ENCODE measurements around the gene FOXP1.

FOXP1 gene

DNA sequence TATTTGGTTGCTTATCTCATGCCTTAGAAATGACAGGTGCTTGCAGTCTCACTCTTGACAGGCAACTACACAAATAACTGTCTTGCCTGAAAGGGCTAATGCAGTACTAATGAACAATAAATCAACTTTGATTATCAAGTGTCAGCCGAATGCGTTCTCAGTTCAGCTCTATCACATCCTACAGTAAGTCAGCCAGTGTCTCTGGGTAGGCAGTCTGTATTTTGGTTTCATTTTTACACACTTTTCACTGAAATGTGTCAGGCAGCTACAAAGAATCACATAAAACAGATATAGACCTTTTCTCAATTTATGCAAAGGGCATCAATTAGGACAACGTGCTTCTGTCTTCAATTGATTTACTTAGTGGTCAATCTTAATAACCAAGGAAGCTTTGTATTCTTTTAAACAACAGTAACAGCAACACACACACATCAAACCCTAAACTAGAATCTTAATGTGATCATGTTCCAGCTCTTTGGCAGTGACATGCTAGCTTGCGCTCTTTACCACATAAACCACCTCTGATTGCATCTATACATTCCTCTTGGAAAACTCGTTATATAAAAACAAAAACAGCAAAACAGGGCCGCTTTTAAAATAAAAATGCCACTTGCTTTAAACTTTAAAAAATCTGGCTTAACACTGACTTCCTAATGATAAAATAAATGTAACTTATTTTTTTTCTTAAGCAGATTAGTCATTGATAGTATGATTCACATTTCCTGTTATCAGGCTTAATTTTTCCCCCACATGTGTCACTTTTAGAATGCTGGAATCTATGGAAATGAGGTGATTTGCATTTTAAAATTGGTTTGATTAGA lies 520.4 kb downstream of the FOXP1 start:
- DNase-seq = peak in 1 of 2 donors; percentile 52

DNA sequence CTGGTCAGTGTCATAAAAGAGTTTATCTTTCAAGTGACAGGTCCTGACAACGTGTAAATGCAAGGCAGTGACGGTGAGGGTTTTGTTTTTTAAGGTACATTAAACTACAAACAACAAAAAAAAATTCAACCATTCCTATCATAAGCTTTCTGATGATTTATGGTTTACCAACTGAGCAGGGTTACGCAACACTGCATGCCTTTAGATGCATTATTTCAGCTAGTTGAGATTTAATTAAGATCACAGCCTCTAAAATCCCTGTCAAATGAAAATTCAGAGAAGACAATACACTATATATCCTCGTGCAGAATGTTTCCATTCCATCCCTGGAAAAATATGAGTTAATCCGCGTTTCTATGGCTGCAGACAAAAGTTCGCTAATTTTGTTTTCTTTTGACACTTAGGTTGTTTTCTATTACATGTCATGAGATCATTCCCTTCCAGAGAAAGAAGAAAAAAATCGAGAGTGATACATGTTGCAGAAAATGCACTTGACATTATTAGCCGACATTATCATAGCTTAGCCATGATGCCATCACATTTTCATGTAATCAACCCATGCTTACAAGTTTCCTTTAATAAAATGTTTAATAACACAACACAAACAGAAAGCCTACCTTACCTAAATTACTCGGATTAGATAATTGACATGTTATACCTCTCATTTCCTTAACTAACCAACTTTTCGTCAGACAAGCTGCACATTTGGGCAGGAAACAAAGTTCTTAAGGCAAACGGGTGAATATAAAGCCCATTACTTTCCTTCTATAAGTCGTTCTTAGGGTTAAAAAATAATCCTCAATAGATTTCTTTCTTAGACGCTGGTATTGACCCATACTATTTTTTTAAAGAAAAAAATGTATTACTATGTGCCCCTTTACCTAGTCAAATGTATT lies 521.2 kb downstream of the FOXP1 start:
- DNase-seq = no peak

DNA sequence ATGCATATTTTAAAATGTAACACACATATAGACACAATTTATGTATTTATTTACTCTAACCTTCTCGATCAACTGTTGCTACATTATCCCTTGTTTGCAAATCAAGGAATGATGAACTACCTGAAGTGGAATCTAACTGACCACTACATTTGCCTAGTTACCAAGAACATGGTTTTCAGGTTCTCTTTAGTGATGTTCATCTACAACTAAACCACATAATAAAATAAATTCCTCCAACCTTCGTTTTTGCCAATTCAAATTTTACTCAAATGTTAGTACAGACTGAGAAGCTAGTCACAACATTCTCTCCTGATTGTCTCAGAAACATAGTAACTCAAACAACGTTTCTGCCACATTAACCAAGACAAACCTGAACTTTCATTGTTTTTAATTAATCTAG lies 521.9 kb downstream of the FOXP1 start:
- DNase-seq = no peak

DNA sequence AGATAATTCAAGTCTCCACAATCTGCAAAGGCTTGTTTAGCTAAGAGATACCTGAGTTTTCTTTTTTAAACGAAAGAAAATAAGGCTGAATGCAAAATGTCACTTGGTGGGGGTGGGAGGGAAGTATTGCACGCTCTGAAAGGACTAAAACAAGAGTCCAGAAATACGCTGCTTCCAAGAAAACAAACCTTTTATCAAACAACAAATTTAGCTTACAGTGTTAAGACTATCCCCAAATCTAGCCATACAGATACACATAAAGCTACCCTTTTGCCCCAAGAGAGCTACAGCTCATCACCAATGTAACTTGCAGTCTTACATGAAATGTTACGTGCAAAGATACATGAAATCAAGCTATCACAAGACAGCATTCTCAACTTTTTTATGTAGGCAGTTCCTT lies 522.5 kb downstream of the FOXP1 start:
- no peak for DNase-seq

DNA sequence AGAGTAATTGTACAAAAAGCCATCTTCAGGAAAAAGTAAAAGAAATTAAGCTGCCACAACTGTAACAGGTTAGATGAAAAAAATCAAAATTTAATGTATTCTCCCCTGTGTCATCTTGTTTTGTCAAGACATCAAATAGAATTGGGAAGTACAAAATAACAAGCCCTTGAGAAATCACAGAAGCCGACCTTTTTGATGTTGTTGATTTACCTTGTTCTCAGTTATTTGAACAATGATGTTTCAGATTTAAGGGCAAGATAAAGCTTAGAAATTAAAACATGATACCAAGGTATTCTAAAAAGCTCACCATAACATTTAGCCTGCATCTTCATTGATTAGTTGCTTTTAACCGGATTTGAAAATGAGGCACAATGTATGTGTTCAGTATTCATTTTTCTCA lies 523.0 kb downstream of the FOXP1 start:
- peak in 1 of 2 donors; percentile 35 for DNase-seq

DNA sequence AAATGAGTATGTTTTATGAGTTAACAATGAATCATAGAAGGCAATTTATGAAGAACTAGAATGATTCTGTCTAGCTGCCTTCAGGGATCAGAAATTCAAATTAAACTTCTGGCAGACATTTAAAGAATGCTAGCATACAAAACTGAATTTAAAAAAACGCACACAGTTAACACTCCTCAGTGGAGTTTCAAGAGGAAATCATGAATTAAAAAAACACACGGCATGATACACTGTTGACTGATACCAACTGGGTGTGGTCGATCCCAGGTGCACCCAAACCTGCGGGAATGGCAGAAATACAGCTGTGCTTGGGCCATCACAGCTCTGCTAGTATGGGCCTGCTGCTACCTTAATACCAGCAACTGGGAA lies 526.0 kb downstream of the FOXP1 start:
- DNase-seq = no peak

DNA sequence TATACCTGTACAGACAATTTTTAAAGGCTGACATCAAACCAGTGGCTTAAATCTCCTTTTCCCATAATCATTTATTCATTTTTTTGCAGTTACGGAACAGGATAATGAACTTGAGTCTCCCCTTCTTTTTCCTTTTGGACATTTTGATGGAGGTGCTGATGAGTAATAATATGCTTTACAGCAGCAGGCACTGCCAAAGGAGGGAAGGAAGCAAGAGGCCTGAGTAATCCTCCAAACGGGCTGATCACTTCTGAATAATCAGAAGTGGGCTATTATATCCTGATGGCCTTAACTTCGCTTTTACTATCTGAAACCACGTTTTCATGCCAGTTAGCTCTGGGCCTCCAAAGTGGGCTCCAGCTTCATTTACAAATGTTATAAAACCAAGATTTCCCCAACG lies 527.2 kb downstream of the FOXP1 start:
- no peak for DNase-seq

DNA sequence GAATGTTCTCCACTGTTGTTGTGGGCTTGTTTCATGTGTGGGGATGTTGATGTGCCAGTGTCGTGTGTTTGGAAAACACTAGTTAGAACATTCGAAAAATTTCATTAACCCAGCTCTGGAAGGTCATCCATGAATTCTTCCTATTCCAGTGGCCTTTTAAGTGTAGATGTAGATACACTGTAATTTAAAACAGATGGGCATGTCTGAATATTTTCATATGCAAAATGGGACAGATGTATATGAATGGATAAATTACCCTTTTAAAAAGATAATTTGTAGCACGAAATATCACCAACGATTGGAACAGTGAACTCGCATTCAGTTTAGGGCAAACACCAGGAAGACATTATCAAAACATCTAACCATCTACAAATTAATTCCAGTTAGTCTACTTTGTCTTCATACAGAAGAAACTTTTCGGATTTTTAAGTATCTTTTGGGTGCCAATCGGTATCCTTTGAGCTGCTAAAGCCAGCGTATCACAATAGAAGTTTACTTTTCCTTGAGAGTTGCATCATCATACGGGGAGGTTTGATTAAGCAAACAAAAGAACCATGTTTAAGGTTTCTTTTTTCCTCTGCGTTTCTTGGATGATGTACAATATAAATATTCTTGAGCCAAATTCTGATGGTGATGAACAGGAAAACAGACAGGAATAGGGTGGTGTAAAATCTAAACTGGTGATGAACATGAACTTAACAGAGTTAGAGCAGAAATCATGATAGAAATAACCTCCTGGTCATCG lies 528.1 kb downstream of the FOXP1 start:
- DNase-seq = no peak

DNA sequence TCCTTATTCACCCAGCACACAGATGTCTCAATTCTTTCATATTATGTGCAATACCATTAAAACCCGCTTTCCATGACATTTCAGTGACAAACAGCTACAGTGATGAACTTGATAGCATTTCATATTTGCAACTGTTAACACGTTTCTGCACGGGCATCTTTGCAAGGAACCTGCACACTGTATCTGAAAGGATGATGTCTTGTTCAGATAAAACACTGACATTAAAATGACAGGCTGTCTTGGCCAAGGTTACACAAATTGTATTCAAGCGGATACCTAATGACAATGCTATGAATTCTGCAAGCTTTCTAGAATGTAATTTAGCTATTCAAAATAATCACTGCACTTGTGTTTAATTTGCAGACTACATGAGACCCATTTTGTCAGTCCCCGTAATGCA lies 529.2 kb downstream of the FOXP1 start:
- DNase-seq = no peak

DNA sequence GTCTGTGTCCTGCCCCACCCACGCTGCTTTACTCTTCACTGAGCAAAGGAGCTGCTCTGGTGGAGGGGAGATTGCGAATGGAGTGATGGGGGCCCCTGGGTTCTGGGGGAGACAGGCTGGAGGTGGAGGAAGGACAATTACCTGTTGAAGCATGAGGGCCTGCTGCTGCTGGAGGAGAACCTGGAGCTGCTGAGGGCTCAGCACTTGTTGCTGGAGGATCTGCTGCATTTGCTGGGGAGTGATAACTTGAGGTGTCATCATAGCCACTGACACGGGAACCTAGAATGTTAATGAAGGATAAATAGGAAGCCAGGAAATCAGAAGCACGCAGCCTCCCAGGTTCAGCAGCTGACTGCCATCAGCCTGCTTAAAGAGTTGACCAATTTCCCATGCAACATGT lies 530.0 kb downstream of the FOXP1 start:
- DNase-seq = no peak

DNA sequence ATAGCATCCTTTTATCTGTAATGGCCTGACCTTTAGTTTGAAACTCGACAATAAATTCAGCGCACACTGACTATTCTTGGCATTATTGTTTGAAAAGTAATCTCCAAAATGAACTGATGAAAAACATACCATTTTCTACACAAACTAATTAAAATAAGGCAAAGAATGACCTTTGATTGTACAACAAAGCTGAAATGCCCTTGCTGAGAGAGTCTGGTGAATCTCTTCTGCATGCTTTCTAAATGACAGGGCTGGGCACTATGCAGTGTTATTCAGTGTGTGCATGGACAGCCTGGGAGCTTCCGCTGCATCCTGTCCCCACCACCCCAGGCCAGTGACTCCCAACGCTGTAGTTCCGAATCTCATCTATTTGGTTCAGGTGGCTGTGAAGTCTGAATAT lies 530.8 kb downstream of the FOXP1 start:
- no peak for DNase-seq

DNA sequence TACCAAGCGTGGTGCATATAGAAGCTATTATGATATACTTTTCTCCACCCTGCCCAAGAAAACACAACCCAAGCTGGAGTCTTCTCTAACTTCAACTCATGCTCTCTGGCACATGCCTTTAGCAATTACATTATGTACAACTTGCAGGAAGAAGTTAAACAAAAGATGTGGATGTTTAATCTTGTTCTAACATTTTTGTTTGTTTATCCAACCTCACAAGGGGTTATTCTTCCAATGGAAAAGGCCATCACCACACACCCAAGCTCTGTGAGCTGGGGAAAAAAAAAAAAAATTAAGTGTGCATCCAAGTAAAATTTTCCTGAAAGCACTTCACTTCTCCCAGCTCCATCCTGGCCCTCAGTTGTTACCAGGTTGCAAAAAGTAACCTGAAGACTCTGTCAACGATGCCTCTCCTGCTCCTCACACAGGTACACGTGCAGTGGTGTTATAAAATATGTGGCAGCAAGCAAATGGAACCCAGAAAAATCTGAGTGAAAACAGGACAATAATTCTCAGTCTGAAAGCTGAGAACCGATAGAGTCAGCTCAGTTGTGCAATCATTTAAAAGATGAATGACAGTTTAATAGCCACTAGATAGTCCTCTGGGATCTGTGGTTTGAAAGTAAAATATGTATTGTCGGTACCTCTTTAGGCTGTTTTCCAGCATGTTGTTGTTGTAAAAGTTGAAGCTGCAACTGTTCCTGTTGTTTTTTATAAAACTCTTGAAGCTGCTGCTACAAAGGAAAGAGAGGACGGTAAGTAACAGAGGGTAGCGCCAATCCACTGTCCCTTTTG lies 531.4 kb downstream of the FOXP1 start:
- DNase-seq = no peak

DNA sequence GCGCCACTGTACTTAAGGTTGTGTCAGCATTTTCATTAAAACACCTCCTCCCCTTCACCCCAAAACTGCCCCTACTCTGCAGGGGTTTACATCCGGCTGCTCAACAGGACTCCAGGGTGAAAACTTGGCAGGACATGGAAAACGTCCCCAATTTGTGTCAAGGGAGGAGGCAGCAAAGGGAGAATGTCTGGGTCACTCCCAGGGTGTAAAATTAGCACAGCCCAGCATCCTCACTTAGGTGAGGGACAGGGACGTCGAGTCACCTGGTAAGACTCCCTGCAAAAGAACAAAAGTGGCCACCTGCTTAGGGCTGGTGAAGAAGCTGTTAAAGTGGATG lies 532.3 kb downstream of the FOXP1 start:
- no peak for DNase-seq

DNA sequence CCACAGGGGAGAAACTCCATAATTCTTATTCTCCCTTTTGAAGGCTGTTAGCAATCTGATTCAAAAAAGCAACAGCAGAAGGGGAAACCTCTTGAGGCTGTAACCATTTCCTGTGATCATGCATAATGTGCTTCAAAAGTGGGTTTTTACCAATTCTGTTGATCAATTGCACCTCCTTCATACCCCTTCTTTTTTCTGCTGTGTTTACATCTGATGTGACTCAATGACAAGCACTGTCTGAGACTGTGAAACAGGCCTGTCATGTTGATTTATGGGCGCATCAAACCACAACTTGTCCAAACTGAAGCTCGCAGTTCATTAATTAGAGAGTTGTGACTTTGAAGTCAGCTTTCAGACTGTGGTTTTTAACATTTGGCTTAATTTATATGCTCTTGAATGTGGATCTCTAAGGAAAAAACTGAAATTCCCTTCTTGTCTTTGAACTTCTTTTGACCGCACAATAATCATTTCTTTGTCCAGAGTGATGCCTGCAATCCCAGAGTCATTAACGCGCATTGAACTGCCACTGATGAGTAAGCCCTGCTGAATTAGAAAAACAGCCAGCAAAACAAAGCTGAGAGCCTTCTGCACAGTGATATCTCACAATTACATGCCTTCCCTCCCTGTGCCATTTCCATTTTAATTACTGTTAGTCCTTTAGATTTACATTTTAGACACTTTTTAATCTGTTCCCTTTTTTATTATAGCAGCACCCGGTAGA lies 532.8 kb downstream of the FOXP1 start:
- DNase-seq = peak; percentile 31 to 68

DNA sequence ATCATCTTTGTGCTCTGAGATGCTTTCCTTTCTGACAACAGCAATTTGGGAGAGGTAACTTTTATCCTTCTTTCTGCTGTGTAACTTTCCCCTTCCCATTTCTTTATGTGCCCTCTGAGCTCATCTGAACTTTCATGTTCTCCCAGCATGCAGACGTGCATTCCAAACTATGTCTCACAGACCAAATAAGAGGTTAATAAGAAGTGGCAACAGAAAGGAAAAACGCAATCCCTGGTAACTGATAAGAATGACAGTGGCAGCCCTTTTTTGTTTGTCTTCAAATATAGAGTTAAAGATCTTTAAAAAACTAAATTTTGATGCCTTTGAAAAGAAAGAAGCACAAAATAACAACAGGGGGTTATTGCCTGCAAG lies 533.4 kb downstream of the FOXP1 start:
- no peak for DNase-seq

DNA sequence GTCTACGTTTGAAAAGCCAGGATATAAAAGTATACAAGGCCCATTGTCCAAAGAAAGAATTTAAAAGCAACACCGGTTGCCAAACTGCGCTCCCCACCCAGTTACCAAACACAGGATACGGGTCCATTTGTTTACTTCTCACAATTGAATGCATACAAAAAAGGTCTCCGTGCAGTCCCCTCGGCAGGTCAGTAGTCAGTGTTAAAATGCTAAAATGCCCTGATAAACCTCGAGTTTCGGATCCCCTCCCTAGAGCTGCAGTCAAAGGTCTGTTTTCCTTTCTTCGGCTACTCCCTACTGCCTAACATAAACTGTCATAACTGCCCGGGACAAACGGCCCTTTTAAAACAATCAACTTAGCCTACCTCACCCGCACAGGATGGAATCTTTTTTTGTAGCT lies 534.6 kb downstream of the FOXP1 start:
- no peak for DNase-seq

DNA sequence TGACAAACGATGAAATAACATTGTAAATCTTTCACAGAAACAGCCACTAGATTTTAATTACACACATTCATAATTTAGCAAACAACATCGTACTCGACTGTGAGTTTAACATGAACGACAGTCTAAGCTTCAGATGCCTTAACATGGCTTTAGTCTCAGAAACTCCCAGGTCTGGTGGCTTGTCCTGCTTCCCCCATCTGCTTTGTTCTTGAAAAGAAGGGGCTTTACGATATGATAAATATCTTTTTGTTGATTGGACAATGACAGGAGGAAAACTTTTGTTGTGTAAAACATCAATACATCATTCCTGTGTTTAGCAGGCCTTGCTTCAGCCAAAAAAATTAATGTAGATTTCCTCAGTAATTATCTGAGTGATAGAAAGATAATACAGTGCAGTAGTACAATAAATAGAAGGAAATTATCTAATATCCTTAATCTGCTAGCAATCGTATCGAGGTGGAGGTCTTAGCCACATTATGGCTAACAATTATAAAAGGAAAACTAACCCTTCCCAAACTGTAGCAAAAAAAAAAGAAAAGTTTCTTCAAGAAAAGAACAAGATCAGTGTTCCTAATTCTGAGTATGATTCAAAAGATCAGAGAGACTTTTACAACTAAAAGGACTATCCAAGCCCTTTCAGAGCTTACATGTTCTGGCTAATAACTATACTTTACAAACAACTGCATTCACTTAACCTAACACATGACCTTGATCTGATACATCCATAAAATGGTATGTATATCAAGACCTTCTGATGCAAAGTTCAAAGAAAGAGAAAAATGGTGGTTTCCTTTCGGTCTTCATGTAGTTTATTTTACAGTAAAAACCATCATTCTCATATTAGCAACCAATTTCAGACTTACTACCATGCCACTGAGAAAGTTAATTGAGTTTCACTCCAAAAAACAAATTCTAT lies 535.7 kb downstream of the FOXP1 start:
- DNase-seq = no peak

DNA sequence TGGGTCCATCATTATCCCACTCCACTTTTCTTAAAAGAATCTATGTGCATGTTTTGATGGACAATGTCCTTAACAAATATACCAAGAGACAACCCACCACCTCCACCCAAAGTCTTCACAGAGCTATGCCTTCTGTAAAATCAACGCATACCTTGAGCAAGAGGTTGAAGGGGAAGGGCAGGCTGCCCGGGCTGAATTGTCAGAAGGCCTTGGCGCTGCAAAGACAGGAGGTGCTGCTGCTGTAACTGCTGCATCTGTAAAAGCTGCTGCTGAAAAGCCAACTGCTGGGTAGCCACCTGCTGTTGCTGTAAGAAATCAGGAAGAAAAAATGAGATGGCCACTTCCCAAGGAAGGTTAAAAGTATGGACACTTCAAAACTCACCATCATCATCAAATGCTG lies 536.7 kb downstream of the FOXP1 start:
- no peak for DNase-seq

DNA sequence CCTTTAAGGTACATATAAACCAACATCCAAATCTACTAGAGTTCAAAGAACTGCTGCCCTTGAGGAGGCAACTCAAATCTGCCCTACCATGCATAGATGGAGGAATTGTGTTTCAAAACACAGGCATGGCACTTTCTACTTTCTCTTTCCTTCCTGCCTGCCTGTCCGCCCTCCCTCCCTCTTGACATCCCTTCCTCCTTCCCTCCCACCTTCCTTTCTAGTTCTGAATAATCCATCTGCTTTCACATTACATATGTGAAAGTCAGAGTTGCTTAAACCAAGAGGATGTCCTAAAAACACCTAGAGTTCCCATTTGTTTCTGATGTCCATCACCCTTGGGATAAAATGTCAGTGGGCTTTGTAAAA lies 537.6 kb downstream of the FOXP1 start:
- no peak for DNase-seq

DNA sequence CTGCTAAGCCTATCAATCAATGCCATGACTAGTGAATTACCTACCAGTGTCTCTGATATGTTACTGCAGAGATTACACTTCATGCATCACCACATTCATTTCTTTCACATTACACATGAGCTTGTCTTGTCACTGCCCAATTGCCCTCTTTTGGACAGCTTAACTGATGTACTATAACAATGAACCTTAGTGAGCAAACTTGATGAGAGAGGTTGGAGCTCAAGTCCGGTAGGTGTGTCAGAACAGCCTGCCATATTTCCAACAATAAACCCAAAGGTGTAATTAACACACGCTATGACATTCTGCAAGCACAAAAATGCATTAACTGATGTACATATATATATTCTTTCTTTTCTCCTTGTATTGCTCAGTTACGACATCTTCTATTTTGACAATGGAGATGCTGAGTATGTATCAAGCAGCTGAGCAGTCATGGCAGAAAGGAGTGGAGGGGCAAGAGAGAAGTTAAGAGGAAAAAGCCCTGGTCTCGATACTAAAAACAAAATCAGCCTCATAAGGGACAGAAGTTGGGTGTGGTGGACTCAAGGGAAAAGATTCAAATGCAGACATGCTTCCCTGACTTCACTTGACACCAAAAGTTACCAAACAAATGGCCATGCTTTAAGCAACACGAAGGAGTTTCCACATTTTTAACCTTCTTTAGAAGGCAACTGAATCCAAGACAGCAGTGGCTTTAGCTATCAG lies 538.2 kb downstream of the FOXP1 start:
- no peak for DNase-seq

All from CD4-positive, alpha-beta T cell treated with Interleukin-1 beta for 1 hour (primary cell).